Measurements from ENCODE around the gene SMC4.

Gene SMC4

GRCh38 chr3:160479376-160479775 lies 79.9 kb downstream of the SMC4 start:
- DNase-seq = no peak

GRCh38 chr3:160480931-160481330 lies 81.5 kb downstream of the SMC4 start:
- DNase-seq = no peak

GRCh38 chr3:160481856-160482255 lies 82.4 kb downstream of the SMC4 start:
- DNase-seq = no peak

- no peak for DNase-seq
Measured at GRCh38 chr3:160482796-160483195, 83.3 kb downstream of the SMC4 start.
